GM18870 (cell line): ENCODE results near the gene ABCC4.

Source experiments
- ATAC-seq: cut with Tn5 transposase; IDR thresholded peaks from one replicate; pipeline ENCODE4 v1.9.1; 2021; ENCODE audit warnings: moderate library complexity; ENCODE audit not compliant: unreplicated experiment

Gene ABCC4

GRCh38 chr13:95019886-95020285 lies 281.4 kb downstream of the ABCC4 start:
- ATAC-seq, result no peak

- no peak for ATAC-seq
These were observed 293.9 kb downstream of the ABCC4 start for GRCh38 chr13:95007322-95007721.

GRCh38 chr13:95005300-95005699 lies 296.0 kb downstream of the ABCC4 start:
- ATAC-seq, result no peak

DNA sequence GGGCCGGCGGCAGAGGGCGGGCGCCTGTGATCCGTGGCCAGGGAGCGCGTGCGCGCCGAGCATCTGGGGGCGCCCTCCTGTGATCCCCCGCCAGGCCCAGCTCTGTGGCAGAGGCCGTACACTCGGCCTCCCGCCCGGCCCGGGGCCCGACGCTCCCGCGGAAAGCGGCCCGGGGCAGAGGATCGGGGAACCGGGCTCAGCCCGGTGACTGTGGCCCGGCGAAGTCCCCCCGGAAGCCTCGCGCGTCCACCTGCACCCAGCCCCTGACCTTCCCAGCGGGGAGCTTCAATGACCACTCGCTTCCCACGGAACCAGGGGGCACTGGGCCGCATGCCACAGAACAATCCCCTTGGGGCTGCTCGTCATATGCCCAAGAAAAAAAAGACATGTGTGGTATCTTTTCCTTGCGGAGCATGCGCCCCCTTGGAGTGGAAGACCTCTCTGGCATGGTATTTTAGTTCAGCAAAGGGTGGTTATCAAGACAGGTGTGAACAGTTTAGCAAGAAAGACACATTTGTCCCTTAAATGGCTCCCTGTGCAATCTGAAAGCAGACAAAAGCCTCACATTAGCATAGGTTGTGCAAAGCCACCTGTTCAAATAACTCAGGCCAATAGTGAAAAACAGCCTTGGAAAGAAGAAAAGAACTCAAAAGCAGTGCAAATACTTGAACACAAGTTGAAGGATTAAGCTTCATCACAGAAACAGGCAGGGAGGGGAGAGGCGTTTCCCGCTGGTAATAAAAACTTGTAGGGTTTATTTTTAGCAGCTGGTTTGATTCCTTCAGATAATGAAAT lies 298.0 kb downstream of the ABCC4 start:
- no peak for ATAC-seq

DNA sequence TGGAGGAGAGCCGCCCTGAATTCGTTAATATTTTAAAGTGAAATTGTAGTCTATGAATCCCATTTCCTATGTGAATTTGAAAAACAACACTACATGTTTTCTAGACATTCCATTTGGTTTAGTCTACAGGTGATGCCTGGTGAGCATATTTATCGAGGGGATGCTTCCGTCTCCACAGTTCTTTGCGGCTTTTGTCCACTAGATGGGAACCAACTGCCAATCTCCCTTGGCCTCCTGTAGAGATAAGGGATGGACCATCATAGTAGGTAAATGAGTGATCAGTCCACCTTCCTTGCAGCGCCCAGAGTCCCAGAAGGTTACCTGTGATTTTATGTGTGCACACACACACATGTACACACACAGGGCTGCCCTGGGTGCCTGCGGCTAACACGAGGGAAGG lies 299.1 kb downstream of the ABCC4 start:
- ATAC-seq, result no peak

- no peak for ATAC-seq
These were observed 301.4 kb downstream of the ABCC4 start for GRCh38 chr13:94999871-95000270.

GRCh38 chr13:94997126-94997525 lies 304.1 kb downstream of the ABCC4 start:
- no peak for ATAC-seq

- ATAC-seq, result no peak
These were observed 304.8 kb downstream of the ABCC4 start for GRCh38 chr13:94996445-94996844.

DNA sequence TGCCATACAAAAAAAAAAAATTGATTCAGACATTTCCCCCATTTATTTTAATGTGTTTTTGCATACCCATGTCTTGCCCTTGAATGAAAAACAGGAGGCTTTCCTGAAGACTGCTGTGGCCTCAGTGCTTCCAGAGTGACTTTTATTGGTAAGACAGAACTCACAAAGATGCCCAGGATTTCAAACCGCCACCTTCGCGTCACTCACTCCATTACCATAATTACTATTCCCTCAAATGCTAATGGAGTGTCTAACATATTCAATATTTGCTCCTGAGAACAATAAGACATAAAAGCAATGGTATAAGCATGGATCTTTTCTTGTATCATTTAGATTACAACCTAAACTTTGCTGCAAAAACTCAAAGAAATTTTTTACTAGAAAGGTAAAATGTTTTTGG lies 306.7 kb downstream of the ABCC4 start:
- ATAC-seq, result no peak

GRCh38 chr13:94993616-94994015 lies 307.6 kb downstream of the ABCC4 start:
- ATAC-seq, result no peak

DNA sequence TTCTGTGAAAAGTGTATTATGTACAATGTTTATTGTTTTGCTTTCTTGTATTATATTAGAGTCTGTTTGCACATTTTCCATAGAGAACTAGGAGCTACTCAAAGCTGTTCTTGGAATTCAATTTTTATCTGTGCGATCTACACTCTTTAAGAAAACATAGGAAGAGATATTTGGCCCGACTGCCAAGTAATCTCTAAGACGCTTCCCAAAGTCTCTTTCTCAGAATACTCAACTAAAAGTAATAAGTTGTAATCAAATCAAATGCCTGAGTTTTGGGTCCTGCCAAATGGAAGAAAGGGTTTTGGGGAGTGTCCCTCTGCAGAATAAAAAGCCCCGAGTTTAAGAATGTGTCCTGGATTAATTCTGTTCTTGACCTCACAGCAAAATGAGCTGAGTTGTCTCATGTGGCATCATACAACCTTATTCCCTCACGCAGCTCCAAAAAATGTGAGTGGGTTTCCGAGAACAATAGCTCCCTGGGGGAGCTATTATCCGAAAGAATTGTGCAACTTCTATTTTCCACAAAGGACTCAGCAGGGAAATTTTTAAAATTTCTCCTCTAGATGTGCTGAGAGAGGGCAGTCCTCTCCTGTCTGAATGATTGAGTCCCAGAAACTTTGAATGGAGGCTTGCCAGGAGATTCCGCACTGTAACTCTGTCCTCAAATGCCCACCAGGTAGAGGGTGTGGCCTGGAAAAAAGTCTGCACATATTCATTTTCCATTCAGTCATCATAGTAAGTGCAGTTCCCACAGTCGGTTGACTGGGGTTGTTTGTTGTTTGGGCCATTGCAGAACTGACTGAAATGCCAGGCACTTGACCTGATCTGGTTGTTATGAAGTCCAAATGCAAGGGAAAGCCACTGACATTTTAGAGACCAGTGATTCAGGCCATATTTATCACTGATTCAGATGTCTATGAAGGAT lies 309.0 kb downstream of the ABCC4 start:
- no peak for ATAC-seq

GRCh38 chr13:94988654-94989053 lies 312.6 kb downstream of the ABCC4 start:
- ATAC-seq, result no peak

- no peak for ATAC-seq
These were observed 313.4 kb downstream of the ABCC4 start for GRCh38 chr13:94987869-94988268.

GRCh38 chr13:94987081-94987480 lies 314.2 kb downstream of the ABCC4 start:
- ATAC-seq, result no peak

GRCh38 chr13:94984958-94985357 lies 316.3 kb downstream of the ABCC4 start:
- ATAC-seq, result no peak

- no peak for ATAC-seq
These were observed 322.7 kb downstream of the ABCC4 start for GRCh38 chr13:94978516-94978915.

DNA sequence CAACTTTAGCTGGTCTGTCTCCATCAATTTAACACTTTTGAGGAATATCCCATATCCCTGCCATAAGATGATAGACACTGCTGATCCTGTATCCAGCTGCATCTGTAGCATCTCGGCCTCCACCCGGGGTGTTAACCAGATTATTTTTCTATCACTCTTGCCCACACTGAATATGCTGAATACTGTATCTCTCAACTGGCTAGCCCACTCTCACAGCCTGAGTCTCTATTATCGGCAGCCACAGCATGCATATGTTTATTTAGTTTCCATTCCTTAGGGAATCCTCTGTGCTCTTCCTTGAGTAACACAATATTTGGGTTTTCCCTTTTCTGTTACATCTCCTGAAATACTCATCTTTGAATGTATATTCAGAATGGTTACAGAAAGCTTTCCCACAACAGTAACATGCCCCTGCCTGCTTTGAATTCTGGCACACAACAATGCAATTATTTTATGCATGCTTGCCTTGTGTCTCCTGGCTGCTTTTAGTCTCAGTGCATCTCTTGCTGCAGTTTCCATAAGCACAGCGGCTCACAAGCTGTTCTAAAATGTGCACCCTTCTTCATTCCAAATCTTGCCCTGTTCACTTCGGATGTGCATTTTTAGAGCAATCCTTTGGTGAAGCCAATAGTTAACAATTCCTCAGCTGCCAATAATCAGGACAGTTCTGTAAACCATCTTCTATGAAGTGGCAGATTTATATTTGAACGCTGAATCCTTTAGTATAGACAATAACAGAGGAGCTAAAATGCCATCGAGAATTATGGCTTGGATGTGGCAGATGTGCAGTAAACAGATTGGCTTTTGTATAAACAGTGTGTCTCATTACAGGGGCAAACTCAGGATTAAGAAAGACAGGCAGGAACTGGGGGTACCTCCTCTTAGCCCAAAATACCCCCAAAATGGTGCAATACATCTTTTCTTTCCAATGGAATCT lies 327.0 kb downstream of the ABCC4 start:
- ATAC-seq, result no peak

- ATAC-seq, result no peak
These were observed 329.0 kb downstream of the ABCC4 start for GRCh38 chr13:94972262-94972661.
